GM13977 (cell line): ENCODE data around the gene PLXNB1.

Source experiments
- DNase-seq: peaks from one replicate; pipeline ENCODE4 v3.0.0; 2012; ENCODE audit warnings: low spot score
- CTCF ChIP-seq: IDR thresholded peaks from 2 replicates; pipeline ENCODE4 v1.5.1; 2012; ENCODE audit warnings: mild to moderate bottlenecking, control low read depth; ENCODE audit not compliant: insufficient read depth; ENCODE audit errors: extremely low read depth, missing control alignments
- in situ Hi-C: fragments of 300-500 bp; cut with MboI; formaldehyde crosslinking; loops from one replicate; pipeline ENCODE4 v1.12.0; 2022; ENCODE audit warnings: low sequenced_read_pairs, low pct_unique_long_range_greater_than_20kb, mixed read lengths, inconsistent platforms; ENCODE audit not compliant: unreplicated experiment

PLXNB1 gene

GRCh38 chr3:48451270-48451669 lies 21.4 kb upstream of the PLXNB1 start:
- TF ChIP-seq CTCF: no peak
- in situ Hi-C loops: no loop called here
- DNase-seq: no peak

DNA sequence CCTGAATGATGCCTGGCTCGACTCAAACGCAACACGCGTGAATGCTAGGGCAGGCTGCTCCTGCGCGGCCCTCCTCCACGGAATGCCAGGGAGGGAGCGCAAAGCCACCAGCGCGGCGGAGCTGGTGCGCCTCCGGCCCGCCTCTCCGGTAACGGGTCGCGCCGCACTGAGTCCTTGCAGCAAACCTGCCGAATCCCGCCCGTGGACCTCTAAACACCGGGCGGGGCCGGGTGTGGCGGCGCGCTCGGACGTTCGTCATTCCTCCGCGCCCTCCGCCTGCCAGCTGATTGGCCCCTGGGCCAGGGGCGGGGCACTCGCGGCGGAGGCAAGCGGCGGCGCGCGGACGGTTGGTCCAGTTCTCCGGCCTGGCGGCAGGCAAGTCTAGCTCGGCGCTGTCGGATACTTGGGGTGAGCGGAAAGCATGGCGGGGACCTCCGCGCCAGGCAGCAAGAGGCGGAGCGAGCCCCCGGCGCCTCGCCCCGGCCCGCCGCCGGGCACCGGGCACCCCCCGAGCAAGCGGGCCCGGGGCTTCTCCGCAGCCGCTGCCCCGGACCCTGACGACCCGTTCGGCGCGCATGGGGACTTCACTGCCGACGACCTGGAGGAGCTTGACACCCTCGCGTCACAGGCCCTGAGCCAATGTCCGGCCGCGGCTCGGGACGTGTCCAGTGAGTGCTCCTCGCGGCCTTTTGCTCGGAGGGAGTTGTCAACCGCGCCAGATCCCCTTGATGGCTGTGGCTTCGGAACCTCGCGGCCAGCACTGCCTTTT lies 16.7 kb upstream of the PLXNB1 start, which contains the start of gene ATRIP:
Gene ATRIP (plus strand): TSS at position 313 of the 769 bp plus-strand sequence. CDS start 109 bp downstream, at position 422.
- in situ Hi-C loops: no loop called here
- TF ChIP-seq CTCF: no peak

GRCh38 chr3:48446043-48446424 lies 16.1 kb upstream of the PLXNB1 start:
- no peak for TF ChIP-seq CTCF
- DNase-seq: no peak
- in situ Hi-C loops: no loop called here

More for the DNA sequence above, 16.7 kb upstream of the PLXNB1 start, which contains the start of gene ATRIP:
- peak; percentile 96 for DNase-seq

- in situ Hi-C loops: no loop called here
- no peak for TF ChIP-seq CTCF
- DNase-seq: no peak
Observed at GRCh38 chr3:48445277-48445882, 15.5 kb upstream of the PLXNB1 start.

DNA sequence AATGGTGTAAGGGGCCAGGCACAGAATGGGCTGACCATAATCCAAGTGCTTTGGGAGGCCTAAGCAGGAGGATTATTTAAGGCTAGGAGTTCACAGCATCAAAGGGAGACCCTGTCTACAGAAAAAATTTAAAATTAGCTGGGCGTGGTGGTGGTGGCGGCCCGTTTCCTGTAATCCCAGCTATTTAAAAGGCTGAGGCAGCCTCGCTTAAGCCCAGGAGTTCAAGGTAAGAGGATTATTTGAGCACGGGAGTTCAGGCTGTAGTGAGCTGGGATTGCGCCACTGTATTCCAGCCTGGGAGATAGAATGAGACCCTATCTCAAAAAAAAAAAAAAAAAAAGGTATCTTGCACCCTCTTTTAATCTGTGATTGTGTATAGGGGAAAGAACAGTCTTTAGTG lies 12.1 kb upstream of the PLXNB1 start:
- no peak for DNase-seq
- in situ Hi-C loops: no loop called here
- no peak for TF ChIP-seq CTCF

GRCh38 chr3:48440590-48440958 lies 10.7 kb upstream of the PLXNB1 start:
- DNase-seq: peak; percentile 19
- in situ Hi-C loops: no loop called here
- no peak for TF ChIP-seq CTCF
